GM18861 (cell line): ENCODE results near the gene ZNF503.

Experiments used
- ATAC-seq: cut with Tn5 transposase; IDR thresholded peaks from one replicate; pipeline ENCODE4 v1.9.1; 2021; ENCODE audit not compliant: unreplicated experiment

ZNF503 gene

DNA sequence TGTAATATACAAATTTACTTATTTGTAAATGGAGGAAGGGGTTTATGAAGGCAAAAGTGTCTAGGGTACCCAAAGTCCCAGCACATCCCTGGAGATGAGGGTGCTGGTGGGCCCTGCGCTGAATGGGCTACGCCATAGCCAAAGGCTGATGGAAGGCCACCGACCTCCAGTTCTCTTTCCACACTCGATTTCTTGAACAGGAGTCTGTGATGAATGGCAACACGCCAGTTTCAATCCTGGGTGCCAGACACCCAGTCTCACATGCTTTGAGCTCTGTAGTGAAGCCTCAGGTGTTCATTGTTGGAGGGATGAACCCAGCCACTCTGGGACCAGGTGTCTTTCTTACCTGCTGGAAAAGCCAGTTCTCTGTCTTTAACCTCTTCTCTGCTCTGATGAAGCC, 30.6 kb upstream of the ZNF503 start:
- no peak for ATAC-seq

DNA sequence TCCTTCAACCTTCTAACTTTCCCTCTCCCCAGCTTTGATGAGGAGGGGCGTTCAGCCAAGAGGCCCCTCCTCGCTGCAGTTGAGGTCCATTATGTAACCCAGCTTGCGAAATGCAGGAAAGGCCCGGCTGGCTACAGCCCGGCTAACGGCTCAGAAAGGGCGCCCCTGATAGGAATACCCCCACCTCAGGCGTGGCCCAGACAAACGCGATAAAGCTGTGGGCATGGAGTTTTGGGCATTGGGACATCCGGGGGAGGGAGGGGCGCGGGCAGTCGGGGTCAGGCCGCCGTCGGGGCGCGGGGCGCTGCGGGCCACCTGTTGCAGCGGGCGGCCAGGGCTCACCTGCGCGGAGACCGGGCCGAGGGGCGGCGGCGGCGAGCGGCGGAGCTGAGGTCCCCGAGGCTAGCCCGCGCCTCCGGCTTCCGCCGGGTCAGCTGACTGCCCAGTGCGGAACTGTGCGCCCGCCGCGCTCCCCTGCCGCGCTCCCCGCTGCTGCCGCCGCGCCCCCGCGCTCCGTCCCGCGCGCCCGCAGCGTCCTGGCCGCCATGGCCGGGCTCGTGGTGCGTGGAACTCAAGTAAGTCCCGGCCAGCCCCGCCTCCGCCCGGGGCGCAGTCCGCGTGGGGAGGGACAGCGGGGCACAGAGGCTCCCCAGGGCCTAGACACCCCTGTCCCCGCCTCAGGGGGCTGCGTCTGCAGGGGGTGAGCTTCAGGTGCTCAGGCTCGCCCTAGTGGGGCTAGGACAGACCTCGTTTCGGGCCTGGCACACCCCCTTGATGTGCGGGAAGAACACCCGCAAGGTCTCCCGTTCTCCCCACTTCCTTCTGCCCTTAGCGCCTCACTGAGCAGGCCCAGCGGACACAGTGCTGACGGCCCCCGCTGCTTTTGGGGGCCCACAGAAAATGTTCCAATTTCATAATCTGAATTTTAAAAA, 29.9 kb upstream of the ZNF503 start, which contains the start of gene LRMDA:
Gene LRMDA (plus strand): TSS at position 445 of the 932 bp plus-strand sequence.
- ATAC-seq = peak; percentile 54

DNA sequence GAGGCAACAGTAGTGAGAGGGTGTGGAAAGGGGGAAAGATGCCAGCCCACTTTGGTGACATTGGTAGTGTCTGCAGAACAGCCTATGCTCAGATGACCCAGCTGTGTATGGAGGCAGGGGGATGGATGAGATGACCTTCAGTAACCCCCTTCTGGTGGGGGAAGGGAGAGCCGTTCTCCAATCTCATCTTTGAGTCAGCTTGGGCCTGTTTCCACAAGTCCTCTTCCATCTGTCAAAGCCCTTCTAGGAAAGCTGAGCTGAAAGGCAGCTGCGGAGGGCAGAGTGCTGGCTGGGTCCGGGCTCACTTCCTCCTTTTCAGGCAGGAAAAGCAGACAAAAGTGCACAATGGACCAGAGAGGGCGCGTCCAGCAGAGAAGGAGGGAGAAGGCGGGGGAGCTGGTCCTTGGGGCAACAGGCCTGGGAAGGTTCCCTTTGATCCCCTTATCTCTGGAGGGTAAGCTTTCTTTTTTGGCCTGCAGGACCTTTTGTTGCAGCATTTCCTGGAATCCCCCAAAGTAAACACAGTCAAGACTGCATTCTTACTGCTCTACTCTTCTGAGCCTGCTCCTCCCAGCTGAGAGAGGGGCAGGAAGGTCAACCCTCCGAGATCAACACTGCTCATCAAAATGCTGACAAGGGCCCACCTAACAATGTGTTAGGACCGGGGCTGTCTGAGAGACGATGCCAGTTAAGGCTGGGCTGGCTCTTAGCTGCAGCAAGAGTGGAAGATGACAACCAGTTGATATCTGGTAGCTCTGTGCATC, 28.6 kb upstream of the ZNF503 start:
- no peak for ATAC-seq

DNA sequence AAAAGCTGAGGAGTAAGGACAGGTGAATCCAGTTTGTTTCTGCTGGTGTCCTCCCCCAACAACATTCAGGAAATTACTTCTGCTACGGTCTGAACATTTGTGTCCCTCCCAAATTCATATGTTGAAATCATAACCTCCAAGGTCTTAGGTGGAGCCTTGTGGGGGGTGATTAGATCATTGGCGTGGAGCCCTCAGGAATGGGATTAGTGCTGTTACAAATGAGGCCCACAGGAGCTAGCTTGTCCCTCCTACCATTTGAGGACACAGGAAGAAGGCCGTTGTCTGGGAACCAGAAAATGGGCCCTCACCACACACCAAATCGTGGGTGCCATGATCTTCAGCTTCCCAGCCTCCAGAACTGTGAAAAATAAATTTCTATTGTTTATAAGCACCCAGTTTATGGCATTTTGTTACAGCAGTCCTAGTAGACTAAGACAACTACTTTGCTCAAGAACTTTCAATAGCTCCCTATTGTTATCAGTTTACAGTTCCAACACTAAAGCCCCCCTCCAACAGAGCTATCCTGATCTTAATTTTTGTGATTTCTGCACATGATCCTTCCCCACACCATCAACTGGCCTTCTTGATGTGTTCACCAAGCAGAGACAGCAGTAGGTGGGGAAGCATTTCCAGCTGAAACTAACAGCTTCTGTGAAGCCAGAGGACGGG, 27.7 kb upstream of the ZNF503 start:
- ATAC-seq = no peak

DNA sequence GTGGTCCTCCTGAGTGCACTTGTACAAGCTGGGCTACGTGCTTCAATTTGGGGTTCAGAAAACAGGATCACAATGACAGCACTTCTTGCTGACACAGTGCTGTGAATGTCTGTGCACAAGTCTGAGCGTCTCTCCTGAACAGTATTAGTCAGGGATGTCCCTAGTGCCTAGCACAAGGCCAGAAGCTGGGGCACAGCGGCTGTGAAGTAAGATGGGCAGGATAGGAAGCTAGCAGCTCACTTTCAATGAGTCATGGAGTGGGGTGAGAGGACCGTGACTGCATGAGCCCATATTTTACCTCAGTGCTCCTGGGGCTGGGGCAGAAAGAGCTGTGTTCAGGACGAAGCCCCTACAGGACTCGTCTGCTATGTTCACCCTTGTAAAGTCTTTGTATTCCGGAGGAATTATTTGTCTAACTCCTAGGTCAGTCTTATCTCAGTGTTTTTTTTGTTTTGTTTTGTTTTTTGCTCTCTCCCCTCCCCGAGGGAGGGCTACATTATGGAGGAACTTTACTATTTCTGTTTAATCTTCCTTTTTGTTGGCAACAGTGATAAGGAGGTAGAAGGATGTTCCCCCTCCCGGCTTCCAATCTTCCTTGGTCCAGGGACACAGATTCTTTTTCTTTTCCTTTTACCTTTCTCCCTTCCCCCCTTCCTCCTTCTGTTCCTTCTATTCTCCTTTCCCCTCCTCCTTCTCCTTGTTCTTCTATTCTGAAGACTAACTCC, 27.0 kb upstream of the ZNF503 start:
- ATAC-seq = no peak

DNA sequence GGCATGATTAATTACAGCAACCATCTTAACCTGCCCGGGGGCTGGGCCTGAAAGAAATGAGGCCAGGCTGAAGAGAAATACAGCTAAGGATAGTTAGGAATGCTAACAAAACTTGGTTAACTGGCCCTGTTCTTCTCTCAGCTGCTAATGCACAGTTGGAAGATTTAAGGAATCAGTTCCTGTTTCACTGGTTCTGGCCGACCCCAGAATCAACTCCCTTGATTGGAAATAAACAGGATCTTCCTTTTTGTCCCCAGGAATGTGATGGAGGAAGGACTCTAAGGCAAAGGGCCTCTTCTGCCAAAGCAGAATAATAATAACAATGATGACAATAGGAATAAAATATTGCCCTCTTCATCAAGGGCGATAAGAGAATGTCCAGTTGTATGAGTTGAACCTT, 26.4 kb upstream of the ZNF503 start:
- ATAC-seq = no peak

DNA sequence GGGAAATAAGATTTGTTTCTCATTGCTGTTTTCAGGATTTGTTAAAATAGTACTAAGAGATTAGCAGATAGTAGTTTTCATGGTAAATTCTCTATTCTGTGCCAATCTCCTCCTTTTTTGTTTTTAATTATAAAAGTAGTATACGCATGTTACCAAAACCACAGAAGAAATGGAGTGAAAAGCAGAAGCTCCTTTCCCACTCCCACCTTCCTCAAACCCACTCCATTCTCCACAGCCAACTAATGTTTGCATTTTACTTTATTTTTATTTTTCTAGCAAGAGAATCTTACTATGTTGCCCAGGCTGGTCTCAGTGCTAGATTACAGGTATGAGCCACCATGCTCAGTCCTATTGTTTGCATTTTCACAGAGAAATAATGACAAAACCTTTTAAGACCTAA, 25.3 kb upstream of the ZNF503 start:
- no peak for ATAC-seq

DNA sequence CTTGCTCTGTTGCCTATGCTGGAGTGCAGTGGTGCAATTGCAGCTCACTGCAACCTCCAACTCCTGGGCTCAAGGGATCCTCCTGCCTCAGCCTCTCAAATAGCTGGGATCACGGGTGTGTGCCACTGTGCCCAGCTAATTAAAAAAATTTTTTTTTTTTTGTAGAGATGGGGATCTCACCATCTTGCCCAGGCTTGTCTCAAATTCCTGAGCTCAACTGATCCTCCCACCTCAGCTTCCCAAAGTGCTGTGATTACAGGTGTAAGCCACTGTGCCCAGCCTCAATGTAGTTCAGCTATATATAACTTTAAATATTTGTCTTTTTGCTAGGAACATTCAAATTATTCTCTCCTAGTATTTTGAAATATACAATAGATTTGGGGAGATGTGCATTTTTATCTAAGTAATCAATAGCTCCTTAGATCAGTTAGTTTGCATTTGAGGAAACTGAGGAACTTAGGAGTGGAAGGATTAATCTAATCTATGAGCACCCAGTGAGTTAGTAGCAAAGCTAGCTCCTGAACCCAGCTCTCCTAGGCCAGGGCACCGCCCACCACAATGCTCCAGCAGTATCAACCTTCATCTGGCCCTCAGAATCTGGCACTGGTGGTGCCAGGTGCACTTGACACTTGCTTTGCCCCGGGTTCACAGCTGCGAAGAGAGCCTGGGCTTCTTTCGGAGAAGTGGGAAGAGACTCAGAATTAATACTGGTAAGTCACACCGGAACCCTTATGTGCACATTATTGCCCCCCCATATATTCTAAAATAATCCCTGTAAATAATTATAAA, 23.9 kb upstream of the ZNF503 start:
- ATAC-seq = no peak

DNA sequence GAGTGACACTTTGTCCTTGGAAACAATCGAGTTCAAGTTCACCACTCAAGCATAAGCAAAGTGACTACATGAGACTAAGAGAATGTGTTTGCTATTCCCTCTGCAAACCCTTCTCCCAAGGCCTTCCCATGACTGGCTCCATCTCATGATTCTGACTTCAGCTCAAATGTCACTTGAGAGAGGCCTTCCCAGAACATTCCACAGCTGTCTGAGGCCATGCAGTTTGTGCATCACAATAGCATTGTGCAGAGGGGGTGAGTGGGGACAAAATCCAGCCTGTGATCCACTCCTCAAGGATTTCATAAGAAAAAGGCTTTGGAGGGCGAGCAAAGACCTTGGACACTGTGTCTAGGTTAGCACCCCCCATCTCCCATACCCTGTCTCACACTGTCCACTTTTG, 23.0 kb upstream of the ZNF503 start:
- ATAC-seq = no peak

DNA sequence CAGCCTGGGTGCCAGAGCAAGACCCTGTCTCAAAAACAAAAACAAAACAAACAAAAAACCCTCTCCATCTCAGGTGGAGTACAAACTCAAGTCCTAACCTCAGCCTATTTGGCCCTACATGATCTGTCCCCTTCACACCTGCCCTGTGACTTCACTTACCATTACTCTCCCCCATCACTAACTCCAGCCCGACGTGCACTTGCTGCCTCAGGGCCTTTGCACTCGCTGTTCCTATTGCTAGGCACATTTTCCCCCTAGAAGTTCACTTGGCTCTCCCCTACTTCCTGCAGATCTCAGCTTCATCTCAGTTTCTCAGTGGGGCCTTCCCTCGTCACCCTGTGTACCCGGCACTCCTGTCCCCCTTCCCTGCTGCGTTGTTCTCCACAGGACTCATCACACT, 21.3 kb upstream of the ZNF503 start:
- no peak for ATAC-seq

DNA sequence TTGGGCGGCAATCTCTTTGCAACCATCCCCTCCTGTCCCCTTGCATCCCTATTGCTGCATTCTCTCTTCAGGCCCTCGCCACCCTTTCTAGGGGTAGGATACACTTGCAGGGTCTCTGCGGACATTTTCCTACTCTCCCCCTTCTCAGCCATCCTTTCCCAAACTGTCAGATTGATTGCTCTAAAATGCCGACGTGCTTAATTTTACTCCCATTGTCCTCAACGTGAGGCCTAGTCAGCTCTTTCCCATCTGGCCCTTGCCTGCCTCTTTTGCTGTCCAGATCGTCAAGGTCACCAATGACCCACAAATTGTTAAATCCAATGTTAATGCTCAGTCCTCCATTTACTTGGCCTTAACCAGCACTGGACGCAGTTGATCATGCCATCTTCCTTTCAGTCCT, 17.1 kb upstream of the ZNF503 start:
- ATAC-seq = no peak

DNA sequence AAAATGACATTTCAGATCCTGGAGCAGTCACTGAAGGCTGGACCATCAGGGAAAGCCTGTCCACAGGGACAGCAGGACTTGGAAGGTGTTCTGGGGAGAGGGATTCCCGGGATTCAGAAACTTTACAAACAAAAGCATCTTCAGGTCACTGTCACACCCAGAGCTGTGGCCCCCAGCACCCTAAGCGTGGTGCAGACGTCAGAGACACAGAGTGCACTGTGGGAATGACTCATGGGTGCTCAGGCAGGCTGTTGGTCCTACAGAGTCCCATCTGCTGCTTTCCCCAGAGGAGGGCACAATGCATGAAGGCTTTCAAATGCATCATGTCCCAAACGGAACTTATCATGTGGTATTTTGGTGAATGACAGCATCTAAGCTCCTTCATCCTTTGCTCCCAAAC, 16.7 kb upstream of the ZNF503 start:
- no peak for ATAC-seq

DNA sequence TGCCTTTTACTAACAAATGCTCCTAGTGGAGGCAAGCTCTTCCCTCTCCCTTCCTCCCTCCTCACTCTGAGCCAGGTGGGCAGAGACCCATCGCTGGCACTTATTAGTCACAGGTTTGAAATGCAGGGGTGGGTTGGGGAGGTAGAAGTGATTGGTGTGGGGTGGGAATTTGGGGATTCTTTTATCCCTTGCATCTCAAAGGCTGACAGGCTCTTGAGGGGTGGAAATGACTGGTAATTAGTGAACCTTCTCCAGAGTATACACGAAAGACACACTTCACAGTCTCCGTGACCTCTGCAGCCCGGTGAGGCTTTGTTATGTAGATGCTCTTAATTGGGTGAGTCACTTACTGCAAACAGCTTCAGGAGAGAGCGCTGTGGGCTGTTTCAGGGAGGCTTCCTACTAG, 16.0 kb upstream of the ZNF503 start:
- no peak for ATAC-seq

DNA sequence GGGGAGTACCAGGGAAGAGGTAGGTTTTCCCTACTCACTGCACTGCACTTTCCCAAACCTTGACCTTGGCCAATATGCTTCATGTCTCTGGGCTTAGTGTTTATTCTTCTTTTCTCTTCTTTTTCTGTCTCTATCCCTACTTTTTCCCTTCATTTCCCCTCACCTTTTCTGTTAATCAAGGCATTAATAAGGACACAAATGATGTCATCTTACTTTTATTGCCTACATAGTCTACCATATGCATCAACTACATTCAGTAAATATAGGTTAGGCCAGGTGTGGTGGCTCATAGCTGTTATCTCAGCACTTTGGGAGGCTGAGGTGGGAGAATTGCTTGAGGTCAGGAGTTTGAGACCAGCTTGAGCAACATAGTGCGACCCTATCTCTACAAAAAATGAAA, 13.0 kb upstream of the ZNF503 start:
- ATAC-seq = no peak

DNA sequence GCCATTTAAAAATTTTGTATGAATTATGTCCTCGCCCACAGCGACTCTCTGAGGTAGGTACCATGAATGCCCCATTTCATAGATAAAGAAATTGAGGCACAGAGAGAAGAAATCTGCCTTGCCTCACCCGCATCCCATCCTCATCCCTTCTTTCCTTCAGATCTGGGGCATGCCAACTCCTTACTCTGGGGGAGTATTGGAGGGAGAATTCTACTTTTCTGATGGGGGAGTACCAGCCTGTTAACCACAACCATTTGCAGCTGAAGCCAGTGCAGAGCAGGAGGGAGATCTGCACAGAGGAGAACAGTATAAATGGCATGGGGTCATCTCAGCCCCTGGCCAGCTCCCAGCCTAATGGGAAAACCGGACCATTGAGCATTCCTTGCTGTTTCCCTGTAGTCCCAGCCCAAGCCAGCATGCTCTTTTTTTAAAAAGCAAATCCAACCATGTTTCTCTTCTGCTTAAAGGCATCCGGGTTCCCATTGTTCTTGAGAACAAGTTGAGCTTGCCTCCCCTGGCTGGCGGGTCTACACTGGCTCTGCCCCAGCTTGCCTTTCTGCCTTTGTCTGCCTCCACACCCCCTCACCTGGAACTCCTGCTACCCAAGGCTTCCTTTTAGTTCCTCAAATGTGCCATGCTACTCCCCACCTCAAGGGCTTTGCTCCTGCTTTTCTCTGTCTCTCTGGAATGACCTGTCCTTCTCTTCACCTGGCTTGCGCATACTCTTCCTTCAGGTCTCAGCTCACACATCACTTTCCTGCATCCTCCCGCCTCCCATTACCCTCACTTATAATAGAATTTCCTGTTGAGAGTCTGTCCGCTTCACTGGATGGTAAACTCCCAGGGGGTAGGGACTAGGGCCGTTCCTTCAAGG, 8.8 kb upstream of the ZNF503 start:
- no peak for ATAC-seq

DNA sequence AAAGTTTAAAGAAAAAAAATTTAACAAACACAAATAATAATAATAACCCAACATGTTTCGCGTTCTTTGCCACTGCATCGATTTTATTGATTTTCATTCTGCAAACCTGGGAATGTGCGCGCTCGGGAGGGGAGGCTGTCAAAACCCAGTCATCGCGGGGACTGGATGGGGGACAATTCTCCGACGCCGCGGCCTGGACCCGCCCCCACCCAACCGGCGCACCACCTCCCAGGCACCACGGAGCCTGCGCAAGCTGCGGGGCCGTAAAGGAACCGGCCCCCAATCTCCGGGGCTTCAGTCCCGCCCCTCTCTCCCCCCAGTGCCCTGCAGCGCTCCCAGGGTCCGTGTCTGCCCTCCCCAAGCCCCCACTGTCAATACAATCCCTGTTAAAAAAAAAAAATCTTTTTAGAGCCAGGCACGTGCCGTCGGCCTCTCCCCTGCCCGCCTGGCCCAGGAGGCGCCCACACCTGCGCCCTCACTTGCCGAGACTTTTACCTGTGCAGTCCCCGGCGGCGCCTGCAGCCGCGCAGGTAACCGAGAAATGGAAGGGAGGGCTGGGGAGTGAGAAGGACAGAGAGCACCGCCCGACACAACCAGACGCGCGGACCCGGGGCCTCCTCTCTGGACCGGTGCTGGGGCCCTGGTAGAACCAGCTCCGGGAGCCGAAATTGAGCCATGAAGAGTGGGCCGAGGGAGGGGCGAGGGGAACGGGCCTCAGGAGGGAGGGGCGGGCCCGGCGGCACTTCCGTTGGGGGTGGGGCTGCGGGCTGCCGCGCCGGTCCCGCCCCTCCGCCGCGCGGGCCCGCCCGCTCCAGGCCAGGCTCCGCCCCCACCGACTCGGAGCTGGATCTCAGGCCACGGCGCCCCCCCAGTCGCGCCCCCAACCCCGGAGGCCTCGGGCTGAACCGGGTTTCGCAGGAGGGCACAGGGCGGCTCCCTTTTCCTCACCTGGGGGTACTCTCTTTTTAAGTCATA, 7.6 kb upstream of the ZNF503 start:
- no peak for ATAC-seq

DNA sequence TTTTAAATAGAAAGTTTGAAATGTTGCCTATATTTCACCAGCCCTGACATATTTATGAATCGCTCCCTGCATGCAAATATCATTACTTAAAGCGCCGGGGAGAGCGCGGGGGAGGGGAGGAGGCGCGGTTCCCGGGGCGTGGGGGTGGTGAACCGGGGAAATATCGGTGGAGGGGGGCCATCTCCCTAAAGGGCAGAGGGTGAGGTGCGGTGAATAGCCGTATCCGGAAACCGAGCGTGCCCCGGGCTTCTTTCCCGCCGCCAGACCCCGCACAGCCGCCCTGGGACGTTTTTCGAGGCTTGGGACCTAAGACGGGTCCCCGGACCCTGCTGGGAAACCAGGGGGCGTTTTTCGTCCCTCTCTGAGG, 6.9 kb upstream of the ZNF503 start:
- no peak for ATAC-seq
